ENCODE data around the gene PTPRM.

Gene PTPRM

DNA sequence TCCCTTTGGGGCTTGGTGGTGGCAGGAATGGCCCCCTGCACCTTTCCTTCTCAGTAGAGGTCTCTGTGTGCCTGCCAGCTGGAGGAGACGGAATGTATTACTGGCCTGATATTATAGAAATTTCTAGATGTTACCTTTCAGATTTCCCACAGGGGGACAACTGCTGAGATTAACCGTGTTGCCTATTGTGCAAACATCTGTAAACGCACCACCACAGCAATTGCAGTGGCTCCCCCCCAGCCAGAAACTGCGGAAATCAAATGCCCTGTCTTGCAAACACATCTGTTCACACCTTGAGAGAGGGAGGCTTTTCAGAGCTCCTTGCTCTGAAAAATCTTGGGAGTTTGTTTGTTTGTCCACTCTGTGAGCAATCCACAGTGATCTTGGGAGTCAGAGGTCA, 772.1 kb downstream of the PTPRM start:
- no peak overlapping the region for H3K4me3 ChIP-seq (ENCODE audit: low read length)
- DNase-seq (ENCODE audit: low read depth) = no peak
- TF ChIP-seq, protein P1, sequence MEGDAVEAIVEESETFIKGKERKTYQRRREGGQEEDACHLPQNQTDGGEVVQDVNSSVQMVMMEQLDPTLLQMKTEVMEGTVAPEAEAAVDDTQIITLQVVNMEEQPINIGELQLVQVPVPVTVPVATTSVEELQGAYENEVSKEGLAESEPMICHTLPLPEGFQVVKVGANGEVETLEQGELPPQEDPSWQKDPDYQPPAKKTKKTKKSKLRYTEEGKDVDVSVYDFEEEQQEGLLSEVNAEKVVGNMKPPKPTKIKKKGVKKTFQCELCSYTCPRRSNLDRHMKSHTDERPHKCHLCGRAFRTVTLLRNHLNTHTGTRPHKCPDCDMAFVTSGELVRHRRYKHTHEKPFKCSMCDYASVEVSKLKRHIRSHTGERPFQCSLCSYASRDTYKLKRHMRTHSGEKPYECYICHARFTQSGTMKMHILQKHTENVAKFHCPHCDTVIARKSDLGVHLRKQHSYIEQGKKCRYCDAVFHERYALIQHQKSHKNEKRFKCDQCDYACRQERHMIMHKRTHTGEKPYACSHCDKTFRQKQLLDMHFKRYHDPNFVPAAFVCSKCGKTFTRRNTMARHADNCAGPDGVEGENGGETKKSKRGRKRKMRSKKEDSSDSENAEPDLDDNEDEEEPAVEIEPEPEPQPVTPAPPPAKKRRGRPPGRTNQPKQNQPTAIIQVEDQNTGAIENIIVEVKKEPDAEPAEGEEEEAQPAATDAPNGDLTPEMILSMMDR (conservative IDR thresholded peaks at IDR 0.05; ENCODE audit: low read depth, low read length) = no peak

DNA sequence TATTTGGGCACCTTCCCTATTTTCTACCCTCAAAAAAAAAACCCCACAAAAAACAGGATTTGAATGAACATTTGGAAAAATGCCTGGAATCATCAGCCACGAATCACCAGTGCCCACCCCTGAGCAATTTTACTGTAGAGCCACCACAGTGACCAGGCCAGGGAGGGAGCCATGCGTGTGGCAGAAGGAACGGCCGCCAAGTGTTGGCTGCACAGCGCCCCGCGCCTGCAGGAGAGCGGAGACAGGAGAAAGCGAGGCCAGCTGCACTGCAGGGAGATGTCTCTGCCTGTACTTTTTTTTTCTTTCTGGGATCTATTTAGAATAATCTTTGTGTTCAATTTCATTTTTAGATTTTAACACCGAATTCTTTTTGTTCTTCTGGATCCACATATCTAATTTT, 772.8 kb downstream of the PTPRM start:
- TF ChIP-seq, protein P1 (conservative IDR thresholded peaks at IDR 0.05; ENCODE audit: low read depth, low read length) = no peak
- H3K4me3 ChIP-seq (ENCODE audit: low read length) = no peak overlapping the region
- no peak for DNase-seq (ENCODE audit: low read depth)

DNA sequence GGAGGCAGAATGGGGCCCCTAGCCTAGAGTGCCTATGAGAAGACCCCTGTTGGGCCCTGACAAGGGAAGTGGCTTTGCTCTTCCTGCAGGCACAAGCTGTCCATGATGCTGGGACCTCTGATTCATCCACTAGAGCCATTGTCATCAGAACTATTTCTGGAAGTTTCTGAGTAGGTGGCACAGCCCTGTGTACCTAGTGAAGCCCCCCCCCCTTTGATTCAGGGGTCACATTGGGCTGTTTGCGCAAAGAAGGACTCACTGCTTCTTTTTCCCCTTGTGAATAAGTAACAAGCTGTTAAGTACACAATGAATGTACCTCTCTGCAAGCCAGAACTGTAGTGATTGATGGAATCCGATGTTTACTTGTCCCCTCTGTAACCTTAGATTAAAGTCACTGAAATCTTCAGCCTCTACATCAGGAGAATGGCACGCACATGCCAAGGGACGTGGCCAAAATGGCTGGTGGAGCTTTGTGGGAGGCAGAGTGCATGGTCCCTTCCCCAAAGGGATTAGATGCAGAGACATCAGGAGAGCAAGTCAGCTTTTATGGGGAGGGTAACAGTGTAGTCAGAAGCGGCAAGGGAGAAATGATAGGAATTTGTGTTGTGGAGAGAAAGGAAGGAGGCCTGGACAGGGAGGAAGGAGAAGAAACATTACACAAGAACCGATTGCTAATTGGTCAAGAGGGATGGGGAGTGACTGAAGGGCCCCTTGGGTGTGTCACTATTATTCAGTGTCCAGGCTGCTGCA, 774.5 kb downstream of the PTPRM start:
- TF ChIP-seq, protein P1 (conservative IDR thresholded peaks at IDR 0.05; ENCODE audit: low read depth, low read length) = no peak
- peak; percentile 67 for DNase-seq (ENCODE audit: low read depth)
- no peak overlapping the region for H3K4me3 ChIP-seq (ENCODE audit: low read length)

GRCh38 chr18:8348051-8348720, 781.1 kb downstream of the PTPRM start:
- no peak for DNase-seq (ENCODE audit: low read depth)
- no peak overlapping the region for H3K4me3 ChIP-seq (ENCODE audit: low read length)
- TF ChIP-seq, protein P1 (conservative IDR thresholded peaks at IDR 0.05; ENCODE audit: low read depth, low read length) = no peak

DNA sequence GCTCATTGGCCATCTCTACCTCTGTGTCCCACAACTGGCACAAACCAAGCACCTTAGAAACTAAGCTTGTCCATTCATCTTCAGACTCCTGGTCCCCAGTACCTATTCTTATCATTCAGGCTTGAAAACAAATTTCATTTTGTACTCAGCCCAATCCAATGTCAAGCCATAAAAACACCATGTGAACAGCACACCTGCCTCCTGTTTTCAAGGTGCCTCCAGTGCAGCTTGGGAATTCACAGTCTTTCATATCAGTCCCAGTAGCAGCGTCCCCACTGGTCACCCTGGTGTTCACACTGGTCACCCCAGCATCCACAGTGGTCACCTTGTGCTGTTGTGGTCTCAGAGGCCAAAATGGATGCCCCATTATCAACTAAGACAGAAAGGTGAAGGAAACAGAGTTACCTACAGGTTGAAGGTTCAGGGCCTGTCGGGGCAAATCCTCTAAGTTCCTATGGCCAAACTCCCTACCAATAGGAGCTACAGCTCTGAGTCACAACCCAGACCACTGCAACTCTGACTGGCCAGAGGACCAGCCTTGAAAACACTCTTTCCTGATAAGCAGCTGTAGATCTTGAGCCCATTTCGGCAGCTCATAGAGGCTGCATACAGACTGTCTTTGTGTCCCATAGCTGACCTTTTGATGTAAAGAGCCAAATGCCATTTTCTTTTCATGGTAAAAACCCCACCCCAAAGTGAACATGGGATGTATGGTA, 782.6 kb downstream of the PTPRM start:
- no peak overlapping the region for H3K4me3 ChIP-seq (ENCODE audit: low read length)
- TF ChIP-seq, protein P1 (conservative IDR thresholded peaks at IDR 0.05; ENCODE audit: low read depth, low read length) = no peak
- no peak for DNase-seq (ENCODE audit: low read depth)

- TF ChIP-seq, protein P1 (conservative IDR thresholded peaks at IDR 0.05; ENCODE audit: low read depth, low read length) = no peak
- DNase-seq (ENCODE audit: low read depth) = no peak
- no peak overlapping the region for H3K4me3 ChIP-seq (ENCODE audit: low read length)
These were observed 783.5 kb downstream of the PTPRM start for GRCh38 chr18:8350628-8351027.
